Thymus (tissue), 11 donors: ENCODE measurements around the gene ATP6V0C. TPM values are rescaled to one million over a fixed set of nuclear protein-coding genes. Genes with fewer than 3 reads are reported as not detected.
"Not testable (repeated sequence)": the region's sequence is repeated elsewhere in the genome, so short reads cannot be mapped to it uniquely, and the experiment has no call there.

Experiments used
- DNase-seq, 9 donors: peaks; one replicate each; pipeline ENCODE4 v3.0.0-alpha.2; 2013; ENCODE audit warnings: low spot score in 9 of 9, low read depth in 6 of 9, missing footprints in 1 of 9
- H3K27ac ChIP-seq, 2 donors: one replicate each; pipeline ENCODE4 v1.5.1; 2013; ENCODE audit warnings: control low read depth in 1 of 2, low read depth in 1 of 2, low read length in 1 of 2, mild to moderate bottlenecking in 1 of 2, moderate library complexity in 1 of 2
- H3K27me3 ChIP-seq, 2 donors: one replicate each; pipeline ENCODE4 v1.5.1; 2013; ENCODE audit warnings: low read length in 1 of 2; ENCODE audit not compliant: control insufficient read depth in 2 of 2, insufficient read depth in 1 of 2
- H3K36me3 ChIP-seq, 2 donors: one replicate each; pipeline ENCODE4 v1.5.1; 2013; ENCODE audit warnings: low read length in 1 of 2, mild to moderate bottlenecking in 1 of 2, moderate library complexity in 1 of 2; ENCODE audit not compliant: control insufficient read depth in 2 of 2, insufficient read depth in 2 of 2
- H3K4me1 ChIP-seq, 2 donors: one replicate each; pipeline ENCODE4 v1.5.1; 2013; ENCODE audit warnings: low read length in 2 of 2; ENCODE audit not compliant: control insufficient read depth in 2 of 2, insufficient read depth in 2 of 2
- H3K4me3 ChIP-seq, 2 donors: one replicate each; pipeline ENCODE4 v1.5.1; 2013; ENCODE audit warnings: low read length in 2 of 2, control low read depth in 1 of 2, mild to moderate bottlenecking in 1 of 2
- H3K9me3 ChIP-seq, 2 donors: one replicate each; pipeline ENCODE4 v1.5.1; 2013; ENCODE audit warnings: low read length in 1 of 2, mild to moderate bottlenecking in 1 of 2; ENCODE audit not compliant: control insufficient read depth in 2 of 2, insufficient read depth in 1 of 2
- WGBS: extraction: QIAGEN DNeasy Blood & Tissue Kit; methylation state at CpG from one replicate; pipeline ENCODE4 v1.1.7; 2013; 5-methylcytosine and 5-hydroxymethylcytosine counted together
- polyA plus RNA-seq: library from polyadenylated mRNA; stranded (reverse); fragments of 200-250 nt; gene quantifications from one replicate; pipeline ENCODE4 v1.2.3, GENCODE V29; 2013
- total RNA-seq: library from RNA; stranded (reverse); fragments of 120-200 nt; gene quantifications from one replicate; pipeline ENCODE4 v1.2.4, GENCODE V29; 2013
- donor health status: healthy.

The ATP6V0C gene
- total and polyA plus RNA-seq, 2 donors: 11.0 to 103 TPM

GRCh38 chr16:2479996-2480395 lies 33.8 kb upstream of the ATP6V0C start:
- not testable (repeated sequence) for H3K9me3 ChIP-seq, H3K4me3 ChIP-seq, DNase-seq, H3K36me3 ChIP-seq, H3K27ac ChIP-seq
- 95% methylated on average over 10 of the region's 10 CpGs for WGBS
- H3K27me3 ChIP-seq: peaks cover 13 to 15% of the 10 kb centered on the region in 2 donors
- H3K4me1 ChIP-seq: peaks cover 5 to 24% of the 10 kb centered on the region in 2 donors

GRCh38 chr16:2480948-2481347 lies 32.8 kb upstream of the ATP6V0C start:
- 94% methylated on average over 12 of the region's 12 CpGs for WGBS
- Histone ChIP-seq H3K9me3 (no peaks in the 10 kb centered on the region), H3K27me3 (peaks cover 7 to 8% of the 10 kb centered on the region in 2 donors), H3K4me3 (no peak overlapping the region), H3K36me3 (no peaks in the 10 kb centered on the region), H3K27ac (no peak overlapping the region), H3K4me1 (peaks cover under 1 to 18% of the 10 kb centered on the region in 2 donors)
- DNase-seq: no peak

GRCh38 chr16:2481676-2482075 lies 32.1 kb upstream of the ATP6V0C start:
- peaks cover 0 to 12% of the 10 kb centered on the region in 2 donors for H3K4me1 ChIP-seq
- no peak for DNase-seq
- peaks cover under 1% of the 10 kb centered on the region in 2 donors for H3K27me3 ChIP-seq
- no peaks in the 10 kb centered on the region for H3K9me3 ChIP-seq
- no peak overlapping the region for H3K4me3 ChIP-seq
- no peak overlapping the region for H3K27ac ChIP-seq
- H3K36me3 ChIP-seq: no peaks in the 10 kb centered on the region
- WGBS: 96% methylated on average over 7 of the region's 7 CpGs

- Histone ChIP-seq H3K36me3 (no peaks in the 10 kb centered on the region), H3K27me3 (no peaks in the 10 kb centered on the region), H3K9me3 (no peaks in the 10 kb centered on the region), H3K4me1 (peaks cover 0 to 18% of the 10 kb centered on the region in 2 donors), H3K4me3 (no peak overlapping the region), H3K27ac (no peak overlapping the region)
- 92% methylated on average over 13 of the region's 13 CpGs for WGBS
- DNase-seq: no peak
These were observed 31.5 kb upstream of the ATP6V0C start for GRCh38 chr16:2482249-2482648.

GRCh38 chr16:2482708-2483534 lies 30.8 kb upstream of the ATP6V0C start:
- Histone ChIP-seq H3K9me3 (no peaks in the 10 kb centered on the region), H3K4me3 (no peak overlapping the region), H3K27me3 (peaks cover 0 to 4% of the 10 kb centered on the region in 2 donors), H3K27ac (no peak overlapping the region), H3K4me1 (peaks cover 4 to 24% of the 10 kb centered on the region in 2 donors), H3K36me3 (no peaks in the 10 kb centered on the region)
- no peak for DNase-seq
- WGBS: 79% methylated on average over 32 of the region's 32 CpGs

- WGBS: 95% methylated on average over 16 of the region's 16 CpGs
- Histone ChIP-seq H3K4me3 (no peak overlapping the region), H3K9me3 (no peaks in the 10 kb centered on the region), H3K4me1 (peaks cover 6 to 28% of the 10 kb centered on the region in 2 donors), H3K36me3 (no peaks in the 10 kb centered on the region), H3K27me3 (peaks cover 0 to 5% of the 10 kb centered on the region in 2 donors), H3K27ac (no peak overlapping the region)
- no peak for DNase-seq
These were observed 29.5 kb upstream of the ATP6V0C start for GRCh38 chr16:2483939-2484897.

- DNase-seq: no peak
- H3K4me3 ChIP-seq: no peak overlapping the region
- H3K27me3 ChIP-seq: peaks cover 0 to 5% of the 10 kb centered on the region in 2 donors
- peaks cover 6 to 28% of the 10 kb centered on the region in 2 donors for H3K4me1 ChIP-seq
- 96% methylated on average over 13 of the region's 13 CpGs for WGBS
- no peaks in the 10 kb centered on the region for H3K36me3 ChIP-seq
- no peaks in the 10 kb centered on the region for H3K9me3 ChIP-seq
- no peak overlapping the region for H3K27ac ChIP-seq
These were observed 28.7 kb upstream of the ATP6V0C start for GRCh38 chr16:2484898-2485508.

- Histone ChIP-seq H3K4me1 (peaks cover 6 to 28% of the 10 kb centered on the region in 2 donors), H3K4me3 (no peak overlapping the region), H3K27ac (no peak overlapping the region), H3K9me3 (no peaks in the 10 kb centered on the region), H3K27me3 (peaks cover 0 to 5% of the 10 kb centered on the region in 2 donors), H3K36me3 (no peaks in the 10 kb centered on the region)
- no peak for DNase-seq
- 92% methylated on average over 33 of the region's 33 CpGs for WGBS
These were observed 27.8 kb upstream of the ATP6V0C start for GRCh38 chr16:2485811-2486507.
